Esophagus muscularis mucosa (tissue), 3 donors: ENCODE results near the gene RPS2.

ENCODE experiments used
- POLR2AphosphoS5 ChIP-seq, 2 donors: sonication (generic); formaldehyde crosslinking; IDR thresholded peaks; one replicate each; pipeline ENCODE4 v1.6.1; 2017; ENCODE audit warnings: antibody characterized with exemption in 2 of 2
- TF ChIP-seq, protein P1 (sequence below), 3 experiments: fragments of 200-600 bp in 2 of 3; fragments of 450-650 bp in 1 of 3; sonication (generic) in 2 of 3; IDR thresholded peaks; one replicate each; pipeline ENCODE4 v1.5.1; 2017 to 2019; ENCODE audit warnings: antibody characterized with exemption in 3 of 3, mild to moderate bottlenecking in 2 of 3, moderate library complexity in 1 of 3

DNA sequence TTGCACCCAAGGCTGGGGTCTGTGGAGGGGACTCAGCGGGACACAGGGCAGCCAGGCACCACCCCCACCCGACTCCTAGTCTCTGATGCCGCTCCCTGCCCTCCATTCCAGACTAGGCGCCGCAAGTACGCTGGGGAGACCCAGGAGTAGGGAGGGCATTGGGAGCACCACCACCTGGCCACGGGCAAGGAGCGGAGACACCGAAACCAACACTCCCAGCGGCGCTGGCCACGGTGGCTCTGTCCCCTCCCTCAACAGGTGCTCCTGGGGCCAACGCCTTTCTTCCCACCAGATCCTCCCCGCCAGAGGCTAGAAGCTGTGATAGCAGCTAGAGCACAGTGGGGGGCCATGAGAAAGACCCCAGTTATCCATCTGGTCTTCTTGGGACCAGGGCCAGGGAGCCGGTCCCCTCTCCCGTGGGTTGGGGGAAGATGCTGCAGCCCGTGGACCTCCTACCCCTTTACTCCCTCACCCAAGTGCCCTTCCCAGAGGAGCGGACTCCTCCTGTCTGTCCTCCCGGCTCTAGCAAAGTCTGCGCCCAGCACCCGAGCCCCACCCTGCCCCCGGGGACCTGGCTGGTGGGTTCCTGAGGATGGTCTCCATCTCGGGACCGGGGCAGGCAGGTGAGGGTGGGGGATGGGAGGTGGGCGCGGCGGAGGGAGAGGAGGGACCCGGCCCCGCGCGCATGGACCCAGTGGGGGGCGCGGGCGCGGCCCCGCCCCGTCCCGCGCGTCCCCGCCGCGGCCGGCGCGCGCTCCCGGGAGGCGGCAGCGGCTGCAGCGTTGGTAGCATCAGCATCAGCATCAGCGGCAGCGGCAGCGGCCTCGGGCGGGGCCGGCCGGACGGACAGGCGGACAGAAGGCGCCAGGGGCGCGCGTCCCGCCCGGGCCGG is 24.8 kb upstream of the RPS2 start, which contains the start of gene SYNGR3:
- TF ChIP-seq, protein P1, sequence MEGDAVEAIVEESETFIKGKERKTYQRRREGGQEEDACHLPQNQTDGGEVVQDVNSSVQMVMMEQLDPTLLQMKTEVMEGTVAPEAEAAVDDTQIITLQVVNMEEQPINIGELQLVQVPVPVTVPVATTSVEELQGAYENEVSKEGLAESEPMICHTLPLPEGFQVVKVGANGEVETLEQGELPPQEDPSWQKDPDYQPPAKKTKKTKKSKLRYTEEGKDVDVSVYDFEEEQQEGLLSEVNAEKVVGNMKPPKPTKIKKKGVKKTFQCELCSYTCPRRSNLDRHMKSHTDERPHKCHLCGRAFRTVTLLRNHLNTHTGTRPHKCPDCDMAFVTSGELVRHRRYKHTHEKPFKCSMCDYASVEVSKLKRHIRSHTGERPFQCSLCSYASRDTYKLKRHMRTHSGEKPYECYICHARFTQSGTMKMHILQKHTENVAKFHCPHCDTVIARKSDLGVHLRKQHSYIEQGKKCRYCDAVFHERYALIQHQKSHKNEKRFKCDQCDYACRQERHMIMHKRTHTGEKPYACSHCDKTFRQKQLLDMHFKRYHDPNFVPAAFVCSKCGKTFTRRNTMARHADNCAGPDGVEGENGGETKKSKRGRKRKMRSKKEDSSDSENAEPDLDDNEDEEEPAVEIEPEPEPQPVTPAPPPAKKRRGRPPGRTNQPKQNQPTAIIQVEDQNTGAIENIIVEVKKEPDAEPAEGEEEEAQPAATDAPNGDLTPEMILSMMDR (IDR thresholded peaks at IDR 0.05), result no peak
- TF ChIP-seq POLR2AphosphoS5 (IDR thresholded peaks at IDR 0.05), result no peak
